Epithelial cell of esophagus (primary cell): Measurements from ENCODE around the gene SPATA2.
A peak's percentile ranks its signal among the peaks of the same experiment; 100 is the strongest.

Experiments used
- DNase-seq: peaks from one replicate; pipeline ENCODE4 v3.0.0; 2010; ENCODE audit warnings: low read depth
- H3K4me3 ChIP-seq: 2 replicates; pipeline ENCODE4 v1.5.1; 2011; ENCODE audit warnings: mild to moderate bottlenecking, low read length, control low read depth
- CTCF ChIP-seq: IDR thresholded peaks from 2 replicates; pipeline ENCODE4 v1.5.1; 2011; ENCODE audit warnings: low read depth, mild to moderate bottlenecking, low read length, control low read depth, inconsistent platforms; ENCODE audit not compliant: insufficient read depth; ENCODE audit errors: missing control alignments

SPATA2 gene

GRCh38 chr20:49941456-49941855, 26.1 kb upstream of the SPATA2 start:
- TF ChIP-seq CTCF, result no peak
- no peak for DNase-seq
- H3K4me3 ChIP-seq, result no peak overlapping the region

DNA sequence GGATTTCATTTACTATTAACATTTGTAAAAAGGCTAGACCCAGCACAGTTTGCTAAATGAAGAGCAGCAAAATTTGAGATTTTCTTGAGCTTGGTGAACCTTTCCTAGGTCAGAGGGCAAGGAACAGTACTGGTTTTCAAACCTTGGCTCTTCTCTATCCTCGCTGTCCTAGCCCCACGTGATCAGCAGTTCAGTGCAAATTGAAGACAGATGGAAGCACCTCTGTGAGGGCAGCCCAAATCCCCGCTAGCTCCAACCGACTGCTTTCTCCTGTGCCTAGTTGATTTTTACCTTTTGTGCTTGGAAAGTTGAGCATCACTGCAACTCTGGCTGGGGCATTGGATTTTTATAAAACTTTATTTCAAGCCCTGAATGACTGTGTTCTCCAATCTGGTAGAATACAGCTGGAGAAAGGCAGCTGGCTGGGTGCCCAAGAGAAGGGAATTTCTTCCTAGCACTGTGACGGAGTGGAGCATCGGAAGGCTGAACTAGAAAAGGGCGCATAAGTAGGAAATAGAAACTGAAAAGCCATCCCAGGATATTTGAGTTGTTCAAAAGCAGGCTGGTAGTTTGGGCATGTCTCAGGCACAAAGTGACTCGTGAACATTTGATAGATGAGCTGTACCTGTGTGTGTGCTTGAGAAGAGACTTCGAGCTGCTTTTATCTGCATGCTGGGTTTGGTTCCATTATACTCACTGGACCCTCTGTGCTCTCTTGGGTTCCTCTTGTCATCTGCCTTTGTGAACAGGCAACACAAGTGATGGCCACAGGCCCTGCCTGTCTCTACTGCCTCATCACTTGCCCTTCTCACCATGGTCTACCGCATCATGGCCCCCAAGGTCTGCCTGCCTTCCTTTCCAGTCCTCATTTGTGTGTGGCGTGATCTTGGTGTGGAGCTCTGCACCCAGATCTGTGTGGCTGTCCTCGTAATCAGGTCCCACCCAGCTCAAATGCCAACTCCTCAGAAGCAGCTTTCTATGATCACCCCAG, 23.1 kb upstream of the SPATA2 start:
- TF ChIP-seq CTCF, result no peak
- H3K4me3 ChIP-seq, result no peak overlapping the region
- DNase-seq, result no peak

- TF ChIP-seq CTCF, result no peak
- H3K4me3 ChIP-seq, result peak overlapping the region; percentile 84
- DNase-seq, result peak; percentile 46
Observed at GRCh38 chr20:49937027-49937929, 21.9 kb upstream of the SPATA2 start.

DNA sequence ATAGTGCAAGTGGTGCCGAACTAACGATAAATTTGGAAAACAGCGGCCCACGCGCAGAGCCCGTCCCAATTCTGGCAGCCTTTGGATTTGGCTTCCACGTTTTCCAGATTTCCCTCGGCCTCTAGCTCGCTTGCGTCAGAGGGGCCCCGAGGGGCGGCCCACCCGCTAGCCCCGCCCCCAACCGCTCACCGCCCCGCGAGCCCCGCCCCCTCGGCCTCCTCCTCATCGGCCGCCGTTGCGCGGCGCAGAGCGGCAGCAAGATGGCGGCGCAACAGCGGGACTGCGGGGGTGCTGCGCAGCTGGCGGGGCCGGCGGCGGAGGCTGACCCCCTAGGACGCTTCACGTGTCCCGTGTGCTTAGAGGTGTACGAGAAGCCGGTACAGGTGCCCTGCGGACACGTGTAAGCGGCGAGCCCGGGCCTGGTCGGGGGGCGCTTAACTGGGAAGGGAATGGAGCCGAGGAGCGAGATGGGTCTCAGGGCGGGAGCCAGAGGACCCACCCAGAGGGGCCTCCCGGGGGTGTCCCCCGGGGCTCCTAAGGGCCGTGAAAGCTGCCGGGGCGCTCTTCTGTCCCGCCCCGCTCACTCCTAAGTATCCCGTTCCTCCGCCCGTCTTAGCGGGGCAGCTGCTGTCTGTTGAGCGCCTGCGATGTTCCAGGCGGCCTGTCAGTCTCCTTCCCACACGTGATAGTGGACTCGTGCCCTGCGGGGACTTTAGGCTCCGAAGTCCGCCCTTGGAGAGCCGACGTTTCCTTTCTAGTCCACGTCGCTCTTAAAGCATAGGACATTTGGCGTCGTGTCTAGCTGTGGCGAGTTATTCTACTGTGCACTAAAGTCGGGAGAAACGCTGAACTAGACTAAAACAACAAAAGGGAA, 21.1 kb upstream of the SPATA2 start, which contains the start of gene RNF114:
RNF114 (plus strand) TSS at position 245 of the 874 bp plus-strand sequence; CDS start at position 261, 16 bp downstream.
- no peak for TF ChIP-seq CTCF
- DNase-seq, result peak; percentile 91
- H3K4me3 ChIP-seq, result peak within 1 kb of the TSS; percentile 84

DNA sequence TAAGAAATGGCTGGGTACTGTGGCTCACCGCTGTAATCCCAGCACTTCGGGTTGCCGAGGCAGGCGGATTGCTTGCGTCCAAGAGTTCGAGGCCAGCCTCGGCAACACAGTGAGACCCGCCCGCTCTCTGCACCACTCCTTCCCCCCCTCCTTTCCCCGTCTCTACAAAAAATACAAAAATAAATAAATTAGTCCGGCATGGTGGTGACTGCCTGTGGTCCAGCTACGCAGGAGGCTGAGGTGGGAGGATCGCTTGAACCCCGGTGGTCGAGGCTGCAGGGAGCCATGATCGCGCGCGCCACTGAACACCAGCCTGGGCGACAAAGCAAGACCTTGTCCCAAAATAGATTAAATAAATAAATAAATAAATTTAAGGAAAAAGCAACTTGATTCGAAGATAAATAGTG, 20.4 kb upstream of the SPATA2 start:
- peak overlapping the region; percentile 34 for H3K4me3 ChIP-seq
- TF ChIP-seq CTCF, result no peak
- no peak for DNase-seq

DNA sequence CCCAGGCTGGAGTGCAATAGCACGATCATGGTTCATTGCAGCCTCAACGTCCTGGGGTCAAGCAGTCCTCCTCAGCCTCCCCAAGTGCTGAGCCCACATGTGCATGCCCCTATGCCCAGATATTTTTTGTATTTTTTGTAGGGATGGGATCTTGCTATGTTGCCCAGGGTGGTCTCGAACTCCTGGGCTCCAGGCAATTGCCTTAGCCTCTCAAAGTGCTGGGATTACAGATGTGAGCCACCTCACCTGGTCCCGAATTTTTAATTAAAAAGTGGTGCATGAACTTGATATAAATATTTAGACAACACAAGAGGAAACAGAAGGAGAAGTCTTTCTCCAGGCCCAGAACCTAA, 13.8 kb upstream of the SPATA2 start:
- TF ChIP-seq CTCF, result no peak
- H3K4me3 ChIP-seq, result no peak overlapping the region
- DNase-seq, result no peak
